K562 (cell line): Measurements from ENCODE around the gene FAM168B. TPM values are rescaled to one million over a fixed set of nuclear protein-coding genes. Genes with fewer than 3 reads are reported as not detected.

Source experiments
- ATAC-seq: fragments of 200-7000 bp; cut with Tn5 transposase; 3 replicates; pipeline ENCODE4 v1.9.1; 2020; ENCODE audit warnings: moderate library complexity
- BruUV-seq: library from RNA; stranded (reverse); fragments of 400-500 nt; replicated peaks from 2 replicates; lab custom pipeline; 2021; lab: Mats Ljungman, UMichigan
- CTCF ChIA-PET: fragments of 300-600 bp; formaldehyde crosslinking; extraction: SDS; loops from one replicate; lab custom pipeline; 2021; ENCODE audit warnings: low intra/inter-chr PET ratio; lab: Yijun Ruan, JAX
- POLR2A ChIA-PET: fragments of 300-600, 350-650 bp; sonication (Branson Sonifier 250); formaldehyde crosslinking; extraction: SDS; loops from one replicate; lab custom pipeline; 2021; ENCODE audit warnings: antibody characterized with exemption, inconsistent platforms; lab: Yijun Ruan, JAX
- DNase-seq, 4 experiments: peaks; one replicate each; pipeline versions ENCODE4 v3.0.0 to v3.0.0-alpha.2; 2011 to 2018; ENCODE audit warnings: low spot score in 3 of 4, mixed read lengths in 3 of 4; ENCODE audit errors: extremely low read depth in 1 of 4
- FAIRE-seq: peaks from 2 replicates; lab custom pipeline; 2011; peaks lifted over from hg19 to GRCh38; lab: Jason Lieb, UNC
- H2AFZ ChIP-seq: 2 replicates; pipeline ENCODE4 v1.6.0; 2011; ENCODE audit warnings: low read depth, low read length, control low read depth, inconsistent platforms
- H3K27ac ChIP-seq: fragments of 200-600 bp; 3 replicates; pipeline ENCODE4 v1.8.0; 2011; ENCODE audit warnings: low read depth, mild to moderate bottlenecking, control low read depth, inconsistent platforms, low read length, moderate library complexity, mixed read lengths; ENCODE audit errors: extremely low read depth
- H3K27me3 ChIP-seq, 2 experiments: fragments of 300-600 bp in 1 of 2; 2 replicates in 1 of 2; 3 replicates in 1 of 2; pipeline versions ENCODE4 v1.6.0 to v1.8.0; 2011; ENCODE audit warnings: inconsistent platforms in 2 of 2, low read length in 2 of 2, mild to moderate bottlenecking in 1 of 2, mixed read lengths in 1 of 2, moderate library complexity in 1 of 2; ENCODE audit not compliant: control insufficient read depth in 2 of 2, insufficient read depth in 2 of 2
- H3K36me3 ChIP-seq: fragments of 300-600 bp; 3 replicates; pipeline ENCODE4 v1.8.0; 2011; ENCODE audit warnings: mild to moderate bottlenecking, low read length, inconsistent platforms; ENCODE audit not compliant: control insufficient read depth, insufficient read depth
- H3K4me1 ChIP-seq, 2 experiments: fragments of 200-600 bp in 1 of 2; replicated peaks in 1 of 2; 2 replicates in 1 of 2; 3 replicates in 1 of 2; pipeline versions ENCODE4 v1.5.1 to v1.8.0; 2011; ENCODE audit warnings: inconsistent platforms in 2 of 2, low read length in 2 of 2, mild to moderate bottlenecking in 1 of 2, mixed read lengths in 1 of 2, moderate library complexity in 1 of 2; ENCODE audit not compliant: control insufficient read depth in 2 of 2, insufficient read depth in 2 of 2
- H3K4me2 ChIP-seq: 2 replicates; pipeline ENCODE4 v1.6.1; 2011; ENCODE audit warnings: low read length, control low read depth, inconsistent platforms, mixed read lengths; ENCODE audit not compliant: insufficient read depth
- H3K4me3 ChIP-seq: fragments of 200-600 bp; sonication (generic), shearing (Covaris generic); 2 replicates; pipeline ENCODE4 v1.5.1; 2016; ENCODE audit warnings: control low read depth, inconsistent platforms
- H3K79me2 ChIP-seq: fragments of 200-600 bp; 3 replicates; pipeline ENCODE4 v1.8.0; 2011; ENCODE audit warnings: low read length, inconsistent platforms; ENCODE audit not compliant: control insufficient read depth, insufficient read depth
- H3K9ac ChIP-seq, 2 experiments: 2 replicates each; pipeline versions ENCODE4 v1.6.0 to v1.6.1; 2011; ENCODE audit warnings: low read depth in 2 of 2, low read length in 2 of 2, control low read depth in 1 of 2, inconsistent platforms in 1 of 2, mild to moderate bottlenecking in 1 of 2, mixed read lengths in 1 of 2; ENCODE audit not compliant: insufficient read depth in 1 of 2
- H3K9me1 ChIP-seq: one replicate; pipeline ENCODE4 v1.6.0; 2011; ENCODE audit warnings: inconsistent platforms, mild to moderate bottlenecking, low read length, moderate library complexity; ENCODE audit not compliant: control insufficient read depth, insufficient read depth
- H3K9me3 ChIP-seq: replicated peaks from 2 replicates; pipeline ENCODE4 v1.5.1; 2011; ENCODE audit warnings: low read depth, low read length, inconsistent platforms; ENCODE audit not compliant: control insufficient read depth, insufficient read depth
- H4K20me1 ChIP-seq: replicated peaks from 2 replicates; pipeline ENCODE4 v1.6.1; 2011; ENCODE audit warnings: low read length, inconsistent platforms, mixed read lengths; ENCODE audit not compliant: control insufficient read depth, insufficient read depth
- HNRNPK ChIP-seq: fragments of 200-400 bp; formaldehyde crosslinking; IDR thresholded peaks from one replicate; pipeline ENCODE4 v1.6.1; 2018; ENCODE audit warnings: mild to moderate bottlenecking, low read depth, low read length; ENCODE audit not compliant: poor library complexity, severe bottlenecking
- ZHX1 ChIP-seq: fragments of 150-350 bp; conservative IDR thresholded peaks from 2 replicates; pipeline ENCODE4 v1.6.1; 2014; ENCODE audit warnings: low read length
- ZNF133 ChIP-seq: fragments of 250-450 bp; sonication (Bioruptor Pico); IDR thresholded peaks from 2 replicates; pipeline ENCODE4 v1.4.0; 2020; ENCODE audit warnings: mild to moderate bottlenecking
- WGBS: fragments of 100-300 bp; shearing (Covaris generic); methylation state at CpG from one replicate; pipeline ENCODE4 v1.1.6; 2016; ENCODE audit warnings: low coverage, mixed read lengths; ENCODE audit not compliant: insufficient coverage; ENCODE audit errors: missing lambda C conversion rate; 5-methylcytosine and 5-hydroxymethylcytosine counted together
- in situ Hi-C: fragments of 300-500 bp; cut with MboI; formaldehyde crosslinking; loops from 4 replicates; pipeline ENCODE4 v1.15.0; 2018; ENCODE audit warnings: inconsistent platforms, mixed read lengths
- intact Hi-C: fragments of 100-400 bp; cut with micrococcal nuclease; formaldehyde crosslinking; loops from 2 replicates; pipeline ENCODE4 v1.14.2; 2022
- polyA plus RNA-seq, 8 experiments: library from polyadenylated mRNA; depleted of rRNA in 4 of 8; stranded (reverse) in 5 of 8; unstranded in 3 of 8; fragments of >200 nt; fragmentation: Nextera tagmentation in 2 of 8; fragmentation: Illumina TruSeq in 1 of 8; extraction: Ambion mirVana in 2 of 8; extraction: Trizol in 1 of 8; gene quantifications; 2 replicates each; pipeline versions ENCODE4 v1.2.1 to v1.2.3, GENCODE V29; 2011 to 2014; ENCODE audit warnings: inconsistent platforms in 1 of 8, missing spikeins in 1 of 8
- total RNA-seq, 7 experiments: library from RNA; depleted of rRNA in 6 of 7; stranded (reverse); fragments of >200 nt in 6 of 7; fragmentation: Illumina TruSeq in 2 of 7; extraction: Trizol in 2 of 7; gene quantifications; 2 replicates each; pipeline versions ENCODE4 v1.2.1 to v1.2.3, GENCODE V29; 2011 to 2021; ENCODE audit warnings: low replicate concordance in 1 of 7
- TF ChIP-seq, protein P1 (sequence below), 2 experiments: IDR thresholded peaks; 2 replicates each; pipeline ENCODE4 v1.6.1; 2011; ENCODE audit warnings: borderline replicate concordance in 1 of 2, control low read depth in 1 of 2, low read depth in 1 of 2, low read length in 1 of 2, mild to moderate bottlenecking in 1 of 2, mixed read lengths in 1 of 2, moderate library complexity in 1 of 2; ENCODE audit not compliant: insufficient read depth in 1 of 2, insufficient read length in 1 of 2, poor library complexity in 1 of 2, severe bottlenecking in 1 of 2; ENCODE audit errors: extremely low read depth in 1 of 2

The FAM168B gene
- total and polyA plus RNA-seq, 9 of the 15 experiments (the other 6 are each of a cell fraction or from before 2014, with no cell fraction given) = 3.3 to 76.0 (median 46.1) TPM

- ChIA-PET CTCF (no interaction called here), POLR2A (interaction anchor here (0.7 kb wide), 1 partner anchor 76 kb away, joined by 5 read pairs; no protein-coding TSS in a partner anchor)
- Histone ChIP-seq H3K27ac (no peak overlapping the region), H3K9ac (no peak overlapping the region; a peak in 1 of 4 replicates), H4K20me1 (peaks cover 8% of the 10 kb centered on the region; the same call in 1 of the 2 replicates), H3K36me3 (no peaks in the 10 kb centered on the region), H3K9me1 (no peaks in the 10 kb centered on the region), H3K4me1 (peaks cover 2 to 14% of the 10 kb centered on the region in 2 experiments; a peak in 4 of 5 replicates), H3K9me3 (no peaks in the 10 kb centered on the region), H2AFZ (no peak overlapping the region), H3K27me3 (peaks cover 3 to 44% of the 10 kb centered on the region in 2 experiments; a peak in 4 of 5 replicates), H3K79me2 (no peaks in the 10 kb centered on the region), H3K4me2 (no peak overlapping the region), H3K4me3 (no peak overlapping the region)
- 2% methylated on average over 6 of the region's 6 CpGs for WGBS
- intact Hi-C loops (loop anchor here (10.0 kb wide), 1 partner anchor 1441 kb away; no protein-coding TSS in a partner anchor), in situ Hi-C loops (no loop called here)
- no peak for ATAC-seq
- no TSS peak for BruUV-seq
- no peak for FAIRE-seq
- no peak for TF ChIP-seq HNRNPK
- no peak for TF ChIP-seq ZNF133 (CRISPR knock-in tag)
- TF ChIP-seq ZHX1 = no peak
- TF ChIP-seq, protein P1, sequence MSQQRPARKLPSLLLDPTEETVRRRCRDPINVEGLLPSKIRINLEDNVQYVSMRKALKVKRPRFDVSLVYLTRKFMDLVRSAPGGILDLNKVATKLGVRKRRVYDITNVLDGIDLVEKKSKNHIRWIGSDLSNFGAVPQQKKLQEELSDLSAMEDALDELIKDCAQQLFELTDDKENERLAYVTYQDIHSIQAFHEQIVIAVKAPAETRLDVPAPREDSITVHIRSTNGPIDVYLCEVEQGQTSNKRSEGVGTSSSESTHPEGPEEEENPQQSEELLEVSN (IDR thresholded peaks at IDR 0.05; ENCODE audit: borderline replicate concordance in 1 of 2, extremely low read depth in 1 of 2, insufficient read depth in 1 of 2, insufficient read length in 1 of 2, low read depth in 1 of 2, low read length in 1 of 2, poor library complexity in 1 of 2, severe bottlenecking in 1 of 2) = peak in 1 of 2 experiments; percentile 22
- DNase-seq = no peak
Measured at GRCh38 chr2:131036269-131036668, 57.0 kb downstream of the FAM168B start.
